Measurements from ENCODE around the gene OTUD1.
A peak's percentile ranks its signal among the peaks of the same experiment; 100 is the strongest.

The OTUD1 gene

GRCh38 chr10:23422003-23422411 is 16.9 kb upstream of the OTUD1 start:
- DNase-seq, result peak; percentile 25

GRCh38 chr10:23432166-23432565 is 6.7 kb upstream of the OTUD1 start:
- no peak for DNase-seq

DNA sequence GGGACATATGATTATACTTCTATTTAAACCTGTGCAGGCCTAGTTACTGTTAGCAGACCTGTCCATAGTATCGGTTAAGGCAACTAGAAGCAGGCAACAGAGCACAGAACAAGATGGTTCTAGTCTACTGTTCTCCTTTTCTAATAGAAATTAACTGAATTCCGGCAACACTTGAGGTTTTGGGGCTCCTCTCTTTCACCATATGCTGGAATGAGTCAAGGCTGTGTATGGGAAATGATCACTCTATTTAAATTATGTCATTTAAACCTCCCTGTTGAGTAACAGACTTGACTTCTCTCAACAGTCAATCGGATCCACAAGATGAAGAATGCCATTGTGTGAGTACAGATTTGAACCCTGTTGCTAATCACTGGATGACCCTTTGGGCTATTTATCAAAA is 6.2 kb upstream of the OTUD1 start:
- no peak for DNase-seq

DNA sequence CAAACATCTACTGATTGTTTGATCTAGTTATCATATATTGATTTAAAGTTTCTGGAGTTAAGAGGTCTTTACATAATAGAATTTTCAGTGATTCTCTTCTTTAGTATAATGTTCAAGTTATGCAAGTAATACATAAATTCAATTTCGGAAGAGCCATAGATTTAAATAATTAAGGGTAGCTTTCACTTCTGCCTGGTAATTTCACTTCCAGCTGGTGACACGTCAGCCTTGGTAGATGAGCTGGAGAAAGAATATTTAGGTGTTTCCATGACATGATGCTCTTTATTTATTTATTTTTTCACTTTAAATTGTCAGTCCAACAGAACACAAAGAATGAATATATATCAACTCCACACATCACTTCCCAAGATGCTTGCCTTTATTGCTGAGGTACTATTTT is 5.2 kb upstream of the OTUD1 start:
- DNase-seq, result no peak

DNA sequence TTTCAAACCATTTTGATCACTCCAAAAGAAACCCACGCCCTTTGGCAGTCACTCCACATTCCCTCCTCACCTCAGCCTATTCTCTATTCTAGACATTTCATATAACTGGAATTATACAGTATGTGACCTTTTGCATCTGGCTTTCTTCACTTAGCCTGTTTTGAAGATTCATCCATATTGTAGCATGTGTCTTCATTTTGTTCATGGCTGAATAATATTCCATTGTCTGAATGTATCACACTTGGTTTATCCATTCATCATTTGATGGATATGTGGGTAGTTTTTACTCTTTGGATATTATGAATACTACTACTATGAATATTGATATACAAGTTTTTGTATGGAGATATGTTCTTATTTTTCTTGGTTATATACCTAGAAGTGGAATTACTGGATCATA is 3.5 kb upstream of the OTUD1 start:
- DNase-seq, result no peak

DNA sequence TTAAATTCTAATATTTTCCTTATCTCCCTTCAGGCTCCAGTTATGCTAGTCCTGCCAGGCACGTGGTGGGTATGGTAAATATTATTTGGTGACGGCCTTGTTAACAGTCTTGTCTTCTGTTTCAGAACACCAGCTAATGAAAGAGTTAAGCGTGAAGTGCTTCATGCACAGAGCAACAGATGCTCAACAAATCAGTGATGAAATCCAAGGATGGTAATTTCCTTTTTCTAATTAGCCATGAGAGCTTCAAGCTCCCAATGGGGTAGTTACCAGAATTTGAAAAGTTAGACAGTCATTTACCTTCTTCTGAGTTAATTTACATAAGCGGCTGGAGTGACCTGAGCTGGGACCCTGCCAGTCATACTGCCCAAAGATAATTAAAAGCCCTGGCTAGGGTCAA is 1.9 kb upstream of the OTUD1 start:
- no peak for DNase-seq

- no peak for DNase-seq
Measured at GRCh38 chr10:23437963-23438546, 820 bp upstream of the OTUD1 start.

DNA sequence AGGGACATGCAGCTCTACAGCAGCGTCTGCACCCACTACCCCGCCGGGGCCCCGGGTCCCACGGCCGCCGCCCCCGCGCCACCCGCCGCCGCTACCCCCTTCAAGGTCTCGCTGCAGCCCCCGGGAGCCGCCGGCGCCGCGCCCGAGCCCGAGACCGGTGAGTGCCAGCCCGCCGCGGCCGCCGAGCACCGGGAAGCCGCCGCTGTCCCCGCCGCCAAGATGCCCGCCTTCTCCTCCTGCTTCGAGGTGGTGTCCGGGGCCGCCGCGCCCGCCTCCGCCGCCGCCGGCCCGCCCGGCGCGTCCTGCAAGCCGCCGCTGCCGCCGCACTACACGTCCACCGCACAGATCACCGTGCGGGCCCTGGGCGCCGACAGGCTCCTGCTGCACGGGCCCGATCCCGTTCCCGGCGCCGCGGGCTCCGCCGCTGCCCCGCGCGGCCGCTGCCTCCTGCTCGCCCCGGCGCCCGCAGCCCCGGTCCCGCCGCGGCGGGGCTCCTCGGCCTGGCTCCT is 631 bp downstream of the OTUD1 start:
- DNase-seq, result peak; percentile 26

DNA sequence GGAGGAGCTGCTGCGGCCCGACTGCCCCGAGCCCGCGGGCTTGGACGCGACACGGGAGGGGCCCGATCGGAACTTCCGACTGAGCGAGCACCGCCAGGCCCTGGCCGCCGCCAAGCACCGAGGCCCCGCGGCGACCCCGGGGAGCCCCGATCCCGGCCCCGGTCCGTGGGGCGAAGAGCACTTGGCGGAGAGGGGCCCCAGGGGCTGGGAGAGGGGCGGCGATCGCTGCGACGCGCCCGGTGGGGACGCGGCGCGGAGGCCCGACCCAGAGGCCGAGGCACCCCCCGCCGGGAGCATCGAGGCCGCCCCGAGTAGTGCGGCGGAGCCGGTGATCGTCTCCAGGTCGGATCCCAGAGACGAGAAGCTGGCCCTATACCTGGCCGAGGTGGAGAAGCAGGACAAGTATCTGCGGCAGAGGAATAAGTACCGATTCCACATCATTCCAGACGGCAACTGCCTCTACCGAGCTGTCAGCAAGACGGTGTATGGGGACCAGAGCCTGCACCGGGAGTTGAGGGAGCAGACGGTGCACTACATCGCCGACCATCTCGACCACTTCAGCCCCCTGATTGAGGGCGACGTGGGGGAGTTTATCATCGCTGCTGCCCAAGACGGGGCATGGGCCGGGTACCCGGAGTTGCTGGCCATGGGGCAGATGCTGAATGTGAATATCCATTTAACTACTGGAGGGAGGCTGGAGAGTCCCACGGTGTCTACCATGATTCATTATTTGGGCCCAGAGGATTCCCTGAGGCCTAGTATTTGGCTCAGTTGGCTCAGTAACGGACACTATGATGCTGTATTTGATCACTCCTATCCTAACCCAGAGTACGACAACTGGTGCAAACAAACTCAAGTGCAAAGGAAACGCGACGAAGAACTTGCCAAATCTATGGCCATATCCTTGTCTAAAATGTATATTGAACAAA is 1.4 kb downstream of the OTUD1 start:
- peak; percentile 65 for DNase-seq

GRCh38 chr10:23441251-23441650 is 2.4 kb downstream of the OTUD1 start:
- no peak for DNase-seq

DNA sequence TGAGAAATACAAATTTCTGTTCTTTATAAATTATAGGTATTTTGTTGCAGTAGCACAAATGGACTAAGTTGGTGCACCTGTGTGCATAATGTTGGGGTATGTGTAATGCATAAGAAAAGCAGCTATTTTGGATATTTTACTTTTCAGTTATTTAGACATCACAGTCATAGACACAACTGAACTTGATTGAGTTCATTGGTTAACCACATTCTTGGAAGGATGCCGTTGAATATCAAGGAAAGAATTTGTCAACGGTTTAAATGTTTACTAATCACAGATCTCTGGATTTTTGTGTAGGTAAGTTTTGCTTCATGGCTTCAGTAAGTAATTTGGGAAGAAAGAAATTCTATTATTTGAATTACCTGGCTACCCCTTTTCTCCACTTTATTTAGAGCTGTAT is 4.1 kb downstream of the OTUD1 start:
- DNase-seq, result peak; percentile 40

- DNase-seq, result no peak
Measured at GRCh38 chr10:23445591-23445990, 6.7 kb downstream of the OTUD1 start.

DNA sequence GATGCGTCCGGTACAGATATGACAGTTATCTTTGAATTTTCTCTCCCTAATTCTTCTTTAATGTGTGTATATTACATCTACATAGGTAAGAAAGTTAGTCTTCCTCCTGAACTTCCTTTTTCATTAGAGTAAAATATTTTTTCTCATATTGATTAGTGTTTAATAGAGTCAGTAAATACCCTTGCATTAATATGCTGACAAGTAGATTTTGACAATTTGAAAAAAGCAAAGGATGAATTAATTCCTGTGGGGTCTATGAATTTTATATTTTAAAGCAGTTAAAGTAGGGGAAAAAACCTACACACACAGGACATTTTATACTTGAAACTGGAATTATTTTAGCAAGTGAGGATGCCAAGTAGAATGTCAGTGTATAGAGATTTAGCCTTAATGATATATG is 9.4 kb downstream of the OTUD1 start:
- no peak for DNase-seq

GRCh38 chr10:23448802-23449570 is 10.1 kb downstream of the OTUD1 start:
- peak; percentile 4 for DNase-seq

DNA sequence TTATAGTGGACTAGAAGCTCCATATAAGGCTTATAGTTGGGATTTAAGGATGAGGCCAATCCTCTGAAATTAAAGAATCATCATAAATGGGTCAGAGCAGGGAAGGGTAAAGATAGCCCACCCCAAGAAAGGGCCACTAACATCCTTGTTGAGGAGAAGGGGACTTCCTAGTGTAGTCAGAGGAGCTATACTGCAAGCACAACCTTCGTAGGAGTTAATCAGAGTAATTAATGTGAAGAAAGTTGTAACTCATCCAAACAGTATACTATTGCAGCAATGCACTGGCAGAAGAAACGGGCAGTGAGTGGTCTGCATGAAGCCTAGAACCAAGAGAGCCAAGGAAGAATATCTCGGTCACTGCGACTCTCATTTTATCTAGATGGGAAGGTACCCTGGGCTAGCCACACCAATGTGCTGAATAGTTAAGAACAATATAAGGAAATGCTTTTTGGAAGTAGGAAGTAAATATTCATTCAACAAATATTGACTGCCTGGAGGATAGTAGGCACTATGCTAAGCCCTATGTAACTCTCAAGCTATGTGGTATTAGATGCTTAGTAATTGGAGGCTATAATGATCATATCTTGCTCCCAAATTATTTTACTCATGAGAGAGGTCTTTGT is 13.3 kb downstream of the OTUD1 start:
- DNase-seq, result no peak

DNA sequence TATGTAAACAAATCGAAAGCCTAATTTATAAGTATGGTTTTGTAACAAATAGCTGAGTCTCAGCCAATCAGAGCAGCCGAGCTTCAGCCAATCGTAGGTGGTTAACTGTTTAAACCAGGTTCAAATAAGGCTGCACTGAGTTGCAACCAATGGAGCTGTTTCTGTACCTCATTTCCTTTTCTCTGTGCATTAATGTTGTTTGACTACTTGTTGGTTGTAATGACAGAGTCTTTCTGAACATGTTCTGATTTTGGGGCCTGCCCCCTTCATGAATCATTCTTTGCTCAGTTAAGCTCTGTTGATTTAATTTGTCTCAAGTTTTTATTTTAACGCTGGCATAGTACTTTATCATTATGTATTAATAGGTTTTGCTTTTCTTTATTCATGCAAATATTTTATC is 14.6 kb downstream of the OTUD1 start:
- no peak for DNase-seq

DNA sequence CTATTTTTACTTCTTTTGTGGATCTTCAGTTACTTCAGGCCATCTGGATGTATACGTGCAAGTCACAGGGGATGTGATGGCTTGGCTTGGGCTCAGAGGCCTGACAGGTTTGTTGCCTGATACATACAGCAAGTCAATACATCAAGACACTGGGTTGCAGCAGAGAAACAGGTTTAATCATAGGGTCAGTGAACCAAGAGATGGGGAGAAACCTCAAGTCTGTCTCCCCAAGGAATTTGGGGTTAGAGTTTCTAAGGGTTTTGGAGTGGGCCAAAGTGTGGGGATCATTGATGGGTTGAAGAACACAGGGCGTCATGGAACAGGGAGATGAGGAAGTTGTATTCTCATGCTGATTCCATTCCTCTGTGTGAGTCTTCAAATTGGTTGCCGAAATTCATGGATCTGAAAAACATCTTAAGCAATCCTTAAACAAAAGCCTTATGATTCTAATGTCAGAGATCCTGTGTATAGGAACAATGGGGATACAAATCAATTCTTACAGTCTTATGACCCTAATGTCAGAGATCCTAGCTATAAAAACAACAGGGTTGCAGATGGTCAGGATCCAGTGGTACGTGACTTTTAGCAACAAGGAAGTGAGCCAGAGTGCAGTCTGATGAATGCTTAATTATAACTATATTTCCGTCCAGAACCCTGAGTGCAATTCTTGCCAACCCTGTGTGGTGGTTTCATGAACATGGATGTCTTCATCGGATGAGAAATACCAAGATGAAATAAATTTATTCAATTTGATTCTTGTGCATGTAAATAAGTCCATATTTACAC is 18.9 kb downstream of the OTUD1 start:
- no peak for DNase-seq

DNA sequence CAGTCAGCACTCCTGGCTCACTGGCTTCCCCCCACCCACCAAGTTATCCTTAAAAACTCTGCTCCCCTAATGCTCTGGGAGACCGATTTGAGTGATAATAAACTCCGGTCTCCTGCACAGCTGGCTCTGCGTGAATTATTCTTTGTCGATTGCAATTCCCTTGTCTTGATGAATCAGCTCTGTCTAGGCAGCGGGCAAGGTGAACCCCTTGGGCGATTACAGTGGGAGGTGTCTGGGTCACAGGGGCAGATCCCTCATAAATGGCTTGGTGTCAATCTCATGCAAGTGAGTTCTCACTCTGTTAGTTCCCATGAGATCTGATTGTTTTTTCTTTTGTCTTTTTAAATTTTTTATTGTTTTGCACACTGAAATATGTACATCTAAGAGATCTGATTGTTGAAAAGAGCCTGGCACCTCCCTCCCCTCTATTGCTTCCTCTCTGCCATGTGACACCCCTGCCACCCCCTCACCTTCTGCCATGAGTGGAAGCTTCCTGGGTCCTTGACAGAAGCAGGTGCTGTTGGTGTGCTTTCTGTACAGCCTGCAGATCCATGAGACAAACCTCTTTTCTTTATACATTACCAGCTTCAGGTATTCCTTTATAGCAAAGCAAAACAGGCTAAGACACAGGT is 20.5 kb downstream of the OTUD1 start:
- no peak for DNase-seq

DNA sequence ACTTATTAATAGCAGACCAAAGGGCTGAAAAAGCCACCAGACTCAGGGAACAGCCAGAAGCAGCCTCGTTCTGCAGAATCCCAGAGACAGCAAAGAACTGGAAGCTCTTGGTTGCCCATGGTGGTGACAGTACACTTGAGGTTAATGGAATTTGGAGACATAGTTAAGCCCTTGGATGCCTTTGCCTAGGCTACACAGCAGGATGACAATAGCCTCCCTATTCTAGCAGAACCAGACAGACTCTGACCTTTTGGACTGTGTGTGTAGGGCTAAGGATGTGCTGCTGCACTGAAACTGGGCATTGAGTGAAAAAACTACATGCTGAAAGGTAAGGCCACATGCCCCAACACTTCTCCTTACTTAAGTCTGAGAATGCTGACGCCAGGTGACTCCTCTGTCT is 22.7 kb downstream of the OTUD1 start:
- DNase-seq, result no peak

GRCh38 chr10:23467012-23467411 is 28.1 kb downstream of the OTUD1 start:
- DNase-seq, result no peak

DNA sequence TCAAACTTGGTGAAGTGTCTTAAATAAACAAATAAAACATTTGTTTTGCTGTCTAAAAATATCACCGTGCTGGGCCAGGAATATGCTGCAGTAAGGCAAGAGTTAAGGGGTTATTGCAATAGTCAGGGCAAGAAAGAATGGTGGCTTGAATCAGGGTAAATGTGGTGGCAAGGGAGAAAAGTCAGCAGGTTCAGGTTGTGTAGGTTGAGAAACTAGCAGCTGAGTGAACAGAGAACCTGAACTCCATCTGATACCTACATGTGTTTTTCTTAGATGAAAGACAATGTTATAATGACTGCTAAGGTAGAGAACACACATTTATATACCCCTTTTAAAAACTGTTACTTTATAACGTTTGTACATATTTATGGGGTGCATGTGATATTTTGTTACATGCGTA is 28.7 kb downstream of the OTUD1 start:
- DNase-seq, result no peak

All from EL (cell line).